Left renal pelvis (tissue), 4 donors: Measurements from ENCODE around the gene AOC2. TPM values are rescaled to one million over a fixed set of nuclear protein-coding genes. Genes with fewer than 3 reads are reported as not detected.
A peak's percentile ranks its signal among the peaks of the same experiment; 100 is the strongest.
"Not testable (repeated sequence)": the region's sequence is repeated elsewhere in the genome, so short reads cannot be mapped to it uniquely, and the experiment has no call there.

Source experiments
- DNase-seq, 4 donors: peaks; one replicate each; pipeline ENCODE4 v3.0.0-alpha.2; 2013; ENCODE audit warnings: low read depth in 4 of 4, low spot score in 3 of 4
- polyA plus RNA-seq, 4 donors: library from polyadenylated mRNA; unstranded; fragments of 120-200 nt; gene quantifications; one replicate each; pipeline ENCODE4 v1.2.1, GENCODE V29; 2013; ENCODE audit not compliant: insufficient read length in 4 of 4

AOC2 gene
- polyA plus RNA-seq, 4 donors, result 0.79 to 1.9 (median 1.5) TPM

DNA sequence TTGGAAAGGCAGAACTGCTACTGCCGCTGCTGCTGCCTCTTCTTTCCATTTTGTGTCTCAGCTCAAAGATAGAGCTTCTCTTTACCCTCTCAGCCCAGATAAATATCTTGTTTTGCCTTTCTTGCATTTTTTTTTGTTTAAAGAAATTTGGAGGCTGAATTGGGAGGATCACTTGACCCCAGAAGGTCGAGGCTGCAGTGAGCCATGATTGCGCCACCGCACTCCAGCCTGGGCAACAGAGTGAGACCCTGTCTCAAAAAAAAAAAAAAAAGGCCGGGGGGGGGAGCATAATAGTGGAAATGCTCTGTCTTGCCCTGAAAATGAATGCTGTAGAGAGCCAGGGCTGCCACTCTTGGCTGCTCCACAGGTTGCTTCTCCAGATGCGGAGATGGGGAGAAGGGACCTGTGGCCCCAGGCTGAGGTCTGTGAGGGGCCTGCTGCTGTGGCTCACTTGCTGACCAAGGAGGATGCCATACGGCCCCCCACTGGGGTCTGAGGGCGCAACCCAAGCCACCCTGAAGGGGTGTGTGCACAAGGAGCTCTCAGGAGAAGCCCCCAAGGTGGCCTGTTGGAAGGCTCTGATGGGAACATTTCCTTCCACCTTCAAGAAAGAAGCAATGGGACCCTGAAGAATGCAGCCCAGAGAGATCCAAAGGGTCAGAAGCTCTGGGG lies 34.7 kb downstream of the AOC2 start:
- no peak for DNase-seq

DNA sequence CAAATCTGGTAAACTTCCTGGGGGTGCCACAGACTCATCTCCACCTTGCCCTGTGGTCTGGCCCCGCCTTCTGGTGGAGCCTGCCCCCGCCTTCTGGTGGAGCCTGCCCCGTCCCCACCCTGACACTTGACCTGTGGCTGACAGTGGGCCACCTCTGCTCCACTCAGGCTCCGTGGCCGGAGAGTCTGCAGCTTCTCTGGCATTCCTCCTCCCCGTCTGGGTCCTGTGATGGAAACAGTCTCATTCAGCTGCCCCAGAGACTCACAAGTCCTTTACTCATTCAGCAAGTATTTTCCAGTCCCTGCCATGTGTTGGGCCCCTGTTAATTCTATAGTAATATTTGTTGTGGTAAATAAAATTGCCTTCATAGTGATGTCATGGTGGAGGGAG lies 35.2 kb downstream of the AOC2 start:
- DNase-seq, result no peak

DNA sequence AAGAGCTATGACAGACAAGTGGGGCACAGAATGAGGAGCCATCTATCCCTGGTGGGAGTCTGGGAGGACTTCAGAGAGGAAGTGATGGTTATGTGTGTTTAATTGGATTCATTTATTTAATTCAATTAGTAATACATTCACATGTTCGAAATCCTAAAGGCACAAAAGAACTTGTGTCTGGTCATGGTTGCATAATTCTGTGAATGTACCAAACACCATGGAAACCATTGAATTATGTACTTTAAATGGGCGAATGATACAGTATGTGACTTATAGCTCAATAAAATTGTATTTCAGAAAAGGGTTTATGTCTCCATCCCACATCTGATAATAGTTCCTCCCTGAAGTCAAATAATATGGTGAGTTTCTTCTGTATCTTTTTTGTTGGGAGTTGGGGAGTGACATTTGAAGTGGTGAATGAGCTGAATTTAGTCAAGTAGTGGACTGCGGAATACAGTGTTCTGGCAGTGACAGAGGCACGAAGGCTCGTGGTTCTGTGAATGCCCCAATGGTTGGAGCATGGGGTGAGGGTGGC lies 36.5 kb downstream of the AOC2 start:
- no peak for DNase-seq

DNA sequence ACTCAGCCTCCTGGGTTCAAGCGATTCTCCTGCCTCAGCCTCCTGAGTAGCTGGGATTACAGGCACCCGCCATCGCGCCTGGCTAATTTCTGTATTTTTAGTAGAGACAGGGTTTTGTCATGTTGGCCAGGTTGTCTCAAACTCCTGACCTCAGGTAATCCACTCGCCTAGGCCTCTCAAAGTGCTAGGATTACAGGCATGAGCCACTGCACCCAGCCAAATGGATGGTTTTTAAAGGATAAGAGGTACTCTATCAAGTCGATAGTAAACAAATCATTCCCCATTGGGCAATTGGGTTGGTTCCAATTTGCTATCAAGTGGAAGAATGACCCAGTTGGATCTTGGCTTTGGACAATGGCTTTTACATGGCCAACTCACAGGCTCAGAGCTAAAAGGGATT lies 37.3 kb downstream of the AOC2 start:
- DNase-seq, result not testable (repeated sequence)

DNA sequence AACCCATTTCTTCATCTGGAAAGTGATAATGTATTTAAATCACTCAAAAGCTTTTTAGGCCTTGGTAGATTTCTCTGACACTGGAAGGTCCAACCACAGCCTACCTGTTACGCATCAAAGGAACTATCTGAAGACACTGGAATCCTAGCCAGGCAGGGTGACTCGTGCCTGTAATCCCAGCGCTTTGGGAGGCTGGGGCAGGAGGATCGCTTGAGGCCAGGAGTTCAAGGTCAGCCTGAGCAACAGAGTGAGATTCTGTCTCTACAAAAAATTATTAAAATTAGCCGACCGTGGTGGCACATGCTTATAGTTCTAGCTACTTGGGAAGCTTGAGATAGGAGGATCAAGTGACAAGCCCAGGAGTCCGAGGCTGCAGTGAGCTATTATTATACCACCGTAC lies 37.8 kb downstream of the AOC2 start:
- DNase-seq, result no peak

DNA sequence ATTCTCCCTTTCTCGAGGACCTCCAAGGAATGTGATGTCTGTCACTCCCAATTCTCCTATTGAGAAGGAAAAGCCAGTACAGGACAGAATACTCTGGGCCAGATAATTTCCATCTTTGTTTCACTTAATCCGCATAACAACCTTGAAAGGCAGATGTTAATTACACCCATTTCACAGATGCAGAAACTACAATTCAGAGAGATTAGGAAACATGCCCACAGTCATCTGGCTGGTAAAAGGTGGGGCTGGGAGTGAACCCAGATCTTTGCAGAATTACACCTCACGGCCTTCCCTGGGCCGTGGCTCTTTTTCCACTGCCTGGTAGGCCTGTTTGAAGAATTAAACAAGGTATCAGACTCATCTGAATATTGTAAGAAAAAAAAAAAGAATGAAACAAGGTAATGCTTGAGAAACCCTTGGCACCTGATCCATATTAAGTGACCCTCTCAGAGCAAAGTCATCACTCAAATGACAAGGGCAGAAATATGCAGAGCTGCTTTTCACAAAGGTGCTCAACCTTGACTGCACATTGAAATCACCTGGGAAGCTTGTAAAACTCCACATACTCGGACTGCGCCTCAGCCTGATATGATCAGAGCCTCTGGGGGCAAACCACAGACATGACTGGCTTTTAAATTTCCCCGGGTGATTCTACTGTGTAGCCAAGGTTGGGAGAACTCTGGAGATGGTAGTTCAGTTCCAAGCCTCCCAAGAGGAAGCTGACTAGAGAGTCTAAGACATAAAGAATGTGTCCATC lies 39.6 kb downstream of the AOC2 start:
- DNase-seq, result no peak

DNA sequence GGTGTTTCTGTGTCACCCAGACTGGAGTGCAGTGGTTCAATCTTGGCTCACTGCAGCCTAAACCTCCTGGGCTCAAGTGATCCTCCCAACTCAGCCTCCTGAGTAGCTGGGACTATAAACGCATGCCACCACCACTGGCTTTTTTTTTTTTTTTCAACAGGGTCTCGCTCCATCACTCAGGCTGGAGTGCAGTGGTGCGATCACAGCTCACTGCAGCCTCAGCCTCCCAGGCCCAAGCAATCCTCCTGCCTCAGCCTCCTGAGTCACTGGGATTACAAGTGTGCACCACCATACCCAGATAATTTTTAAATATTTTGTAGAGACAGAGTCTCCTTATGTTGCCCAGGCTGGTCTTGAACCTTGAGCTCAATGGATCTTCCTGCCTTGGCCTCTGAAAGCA lies 41.4 kb downstream of the AOC2 start:
- not testable (repeated sequence) for DNase-seq

DNA sequence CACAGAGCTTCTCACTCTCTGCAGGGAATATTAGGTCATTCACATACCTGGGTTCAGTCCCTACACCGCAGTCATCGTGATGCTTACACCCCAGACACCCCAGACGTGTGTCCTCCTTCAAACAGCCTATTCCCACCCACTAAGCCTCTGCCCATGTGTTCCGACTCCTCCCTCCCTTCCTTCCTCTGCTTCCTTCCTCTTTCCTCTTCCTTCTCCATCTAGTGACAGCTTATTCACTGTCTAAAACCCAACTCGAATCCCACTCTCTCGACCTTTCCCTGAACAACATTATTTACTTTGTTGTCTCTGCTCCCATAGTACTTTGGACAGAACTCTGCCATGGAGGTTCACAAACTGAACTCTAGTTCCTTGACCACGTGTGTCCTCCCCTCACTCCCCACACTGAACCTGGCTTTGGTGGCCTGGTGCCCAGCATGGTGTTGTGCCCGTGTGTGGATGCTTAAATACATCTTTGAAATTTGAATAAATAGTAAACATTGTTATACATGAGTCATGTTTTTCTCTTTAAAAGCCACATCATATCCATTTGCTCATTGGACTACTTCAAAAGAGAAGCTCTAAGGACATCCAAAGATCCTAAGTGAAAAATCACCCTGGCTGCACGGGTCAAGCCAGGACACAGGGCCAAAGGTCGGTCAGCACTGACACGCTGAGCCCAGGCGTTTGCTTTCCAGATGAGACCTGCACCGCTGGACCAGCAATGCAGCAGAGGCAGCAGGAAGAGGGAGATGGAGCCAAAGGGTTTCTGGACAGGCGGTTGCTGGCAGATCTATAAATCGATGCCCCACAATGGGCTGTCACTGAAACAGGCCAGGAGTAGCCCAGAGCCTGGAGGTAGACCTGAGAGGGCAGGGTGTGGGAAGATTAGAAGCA lies 42.1 kb downstream of the AOC2 start:
- DNase-seq, result no peak

DNA sequence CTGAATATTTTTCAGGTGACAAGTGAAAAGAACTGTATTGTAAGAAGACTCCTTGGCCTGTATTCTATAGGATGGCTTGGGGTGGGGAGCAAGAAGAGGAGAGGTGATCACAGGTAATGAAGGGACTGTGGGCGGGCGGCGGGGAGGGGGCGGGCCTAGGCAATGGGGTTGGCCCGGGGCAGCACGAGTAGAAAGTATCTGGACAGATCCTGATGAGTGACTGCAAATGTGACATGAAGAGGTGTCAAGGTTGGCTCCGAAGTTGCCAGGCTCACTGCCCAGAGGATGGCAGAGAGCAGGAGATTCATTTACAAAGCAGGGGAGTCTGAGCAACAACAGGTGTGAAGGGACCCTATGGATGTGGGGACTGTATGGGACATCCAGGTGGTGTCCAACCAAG lies 45.4 kb downstream of the AOC2 start:
- DNase-seq, result no peak

DNA sequence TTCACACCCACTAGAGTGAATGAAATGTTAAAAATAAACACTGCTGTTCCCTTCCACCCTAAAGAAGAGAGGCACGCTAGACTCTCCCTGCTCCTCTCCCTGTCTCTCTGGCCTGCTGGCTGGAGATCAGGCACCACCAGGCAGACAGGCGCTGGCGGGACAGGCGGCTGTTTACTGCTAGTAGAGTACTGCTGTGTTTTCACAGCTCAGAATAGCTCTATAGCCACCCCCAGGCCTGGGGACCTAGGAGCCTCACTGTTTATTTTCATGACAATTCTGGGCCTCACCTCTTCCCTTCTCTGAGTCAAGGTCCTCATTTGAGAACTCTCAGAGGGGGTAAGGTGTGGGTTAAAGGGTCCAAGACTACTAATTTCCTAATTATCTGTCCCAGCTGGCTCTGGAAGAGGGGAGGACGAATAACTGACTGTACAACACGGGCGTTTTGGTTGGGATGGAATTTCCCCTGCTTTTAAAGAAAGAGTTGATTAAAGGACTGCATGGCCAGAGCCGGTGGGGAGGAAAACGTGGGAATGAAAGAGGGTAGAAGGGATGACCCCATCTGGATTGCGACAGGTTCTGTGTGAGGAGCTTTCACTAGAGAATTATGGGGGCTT lies 47.3 kb downstream of the AOC2 start:
- DNase-seq, result no peak

DNA sequence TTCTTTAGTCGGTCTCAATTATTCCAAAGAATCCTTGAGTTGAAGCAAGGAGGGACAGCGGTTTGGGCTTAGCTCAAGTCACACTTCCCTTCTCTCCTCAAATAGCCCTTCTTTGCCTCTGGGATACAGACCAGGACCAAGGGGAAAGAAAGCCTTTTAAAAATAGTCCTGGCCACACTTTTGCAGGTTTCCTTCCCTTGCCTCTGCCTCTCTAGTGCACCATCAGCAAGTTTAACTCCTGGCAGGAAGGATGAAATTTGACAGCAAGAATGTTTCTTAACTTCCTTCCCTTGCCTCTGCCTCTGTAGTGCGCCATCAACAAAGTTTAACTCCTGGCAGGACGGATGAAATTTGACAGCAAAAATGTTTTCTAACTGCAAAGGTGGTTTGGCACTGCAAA lies 49.0 kb downstream of the AOC2 start:
- no peak for DNase-seq

DNA sequence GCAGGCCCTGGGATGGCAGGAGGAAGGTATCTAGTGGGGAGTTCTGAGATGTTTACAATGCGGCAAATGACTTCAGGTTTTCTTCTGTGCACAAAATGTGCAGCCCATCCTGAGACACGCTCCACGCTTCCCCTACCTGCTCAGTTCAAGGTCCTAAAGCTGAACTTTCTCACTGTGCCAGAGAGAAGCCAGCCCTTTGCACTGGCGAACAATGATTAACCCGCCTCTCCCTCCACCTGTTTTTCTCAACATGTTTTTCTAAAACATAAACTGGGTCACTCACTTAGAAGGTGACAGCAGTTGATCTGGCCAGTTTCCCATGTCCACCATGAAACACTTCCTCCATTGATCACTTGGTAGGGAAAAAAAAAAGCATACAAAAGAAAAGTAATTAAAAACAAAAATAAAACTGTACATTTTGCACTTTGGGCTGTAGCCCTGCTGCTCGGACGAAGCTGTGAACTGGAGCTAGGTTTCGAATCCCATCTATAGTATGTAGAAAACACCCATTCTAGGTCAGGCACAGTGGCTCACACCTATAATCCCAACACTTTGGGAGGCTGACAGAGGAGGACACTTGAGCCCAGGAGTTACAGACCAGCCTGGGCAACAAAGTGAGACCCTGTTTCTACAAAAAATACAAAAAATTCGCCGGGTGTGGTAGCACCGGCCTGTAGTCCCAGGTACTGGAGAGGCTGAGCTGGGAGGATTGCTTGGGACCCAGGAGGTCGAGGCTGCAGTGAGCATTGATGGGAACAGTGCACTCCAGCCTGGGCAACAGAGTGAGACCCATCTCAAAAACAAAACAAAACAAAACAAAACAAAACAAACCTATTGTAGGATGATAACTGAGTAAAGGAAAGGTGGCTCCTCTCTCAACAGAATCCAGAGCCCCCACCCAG lies 50.2 kb downstream of the AOC2 start:
- DNase-seq, result peak in 1 of 4 donors; percentile 25

DNA sequence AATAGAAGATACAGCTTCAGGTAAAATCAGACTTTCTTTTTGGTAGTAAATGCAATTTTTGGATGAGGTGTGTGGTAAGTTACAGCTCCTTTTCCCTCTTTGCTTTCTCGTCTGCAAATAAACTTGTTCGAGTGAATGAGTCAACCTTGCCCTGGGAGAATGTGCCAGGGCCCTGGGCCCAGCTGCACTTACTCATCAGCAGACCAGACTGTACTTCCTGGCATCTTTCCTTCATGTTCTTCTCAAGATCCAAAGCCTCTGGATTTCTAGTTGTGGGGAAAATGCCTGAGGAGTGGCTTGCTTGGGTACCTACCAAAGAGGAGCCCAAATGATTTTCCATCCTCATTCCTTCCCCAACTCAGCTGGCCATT lies 50.8 kb downstream of the AOC2 start:
- DNase-seq, result no peak

DNA sequence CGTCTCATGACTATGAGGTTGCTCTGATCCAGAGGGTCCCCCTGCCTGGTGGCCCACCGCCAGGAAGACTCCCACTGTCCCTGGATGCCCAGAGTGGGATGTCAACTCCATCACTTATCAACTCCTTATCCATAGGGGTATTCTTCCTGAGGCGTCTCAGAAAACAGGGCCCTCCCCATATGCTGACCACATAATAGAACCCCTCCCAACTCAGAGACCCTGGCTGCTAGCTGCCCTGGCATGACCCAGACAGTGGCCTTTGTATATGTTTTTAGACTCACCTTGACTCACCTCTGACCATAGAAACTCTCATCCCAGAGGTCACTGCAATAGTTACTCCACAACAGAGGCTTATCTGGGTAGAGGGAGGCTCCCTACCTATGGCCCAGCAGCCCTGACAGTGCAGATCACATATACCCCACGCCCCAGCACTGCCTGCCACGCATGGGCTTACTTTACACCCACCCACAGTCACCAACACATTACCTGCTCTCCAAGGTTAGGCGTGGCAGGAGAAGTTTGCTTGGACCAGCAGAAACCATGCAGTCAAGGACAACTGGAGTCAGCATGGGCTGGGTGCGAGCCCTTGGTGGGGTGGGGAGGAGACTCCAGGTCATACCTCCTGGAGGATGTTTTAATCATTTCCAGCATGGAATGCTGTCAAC lies 53.9 kb downstream of the AOC2 start:
- no peak for DNase-seq

DNA sequence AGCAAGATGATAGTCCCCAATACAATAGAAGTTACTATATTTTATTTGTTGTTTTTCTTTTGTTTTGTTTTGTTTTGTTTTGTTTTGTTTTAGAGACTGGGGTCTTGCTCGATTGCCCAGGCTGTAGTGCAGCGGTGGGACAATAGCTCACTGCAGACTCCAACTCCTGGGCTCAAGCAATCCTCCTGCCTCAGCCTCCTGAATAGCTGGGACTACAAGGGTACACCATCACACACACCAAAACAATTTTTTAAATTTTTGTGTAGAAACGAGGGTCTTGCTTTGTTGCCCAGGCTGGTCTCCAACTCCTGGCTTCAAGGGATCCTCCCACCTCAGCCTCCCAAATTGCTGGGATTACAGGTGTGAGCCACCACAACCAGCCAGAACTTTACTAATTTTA lies 55.6 kb downstream of the AOC2 start:
- not testable (repeated sequence) for DNase-seq
